Nephron (organoid): ENCODE data around the gene HSD17B14.

Experiments used
- H3K27ac Mint-ChIP-seq, 3 experiments: 2 replicates each; pipeline ENCODE4 v1.8.0; 2020; ENCODE audit warnings: mixed read lengths in 3 of 3, mild to moderate bottlenecking in 2 of 3, moderate library complexity in 1 of 3
- H3K27me3 Mint-ChIP-seq: 2 replicates; pipeline ENCODE4 v1.8.0; 2021; ENCODE audit warnings: low read depth, mild to moderate bottlenecking, moderate library complexity, mixed read lengths
- H3K36me3 Mint-ChIP-seq: 2 replicates; pipeline ENCODE4 v1.8.0; 2020; ENCODE audit warnings: low read depth, mixed read lengths
- H3K4me1 Mint-ChIP-seq: 2 replicates; pipeline ENCODE4 v1.8.0; 2020; ENCODE audit warnings: mixed read lengths
- H3K4me3 Mint-ChIP-seq, 3 experiments: 2 replicates each; pipeline ENCODE4 v1.8.0; 2020; ENCODE audit warnings: mild to moderate bottlenecking in 3 of 3, mixed read lengths in 3 of 3, moderate library complexity in 2 of 3
- H3K9me3 Mint-ChIP-seq: 2 replicates; pipeline ENCODE4 v1.8.0; 2020; ENCODE audit warnings: mixed read lengths
- TF ChIP-seq, protein P1 (sequence below), 3 experiments: fragments of 200-600 bp; sonication (generic); IDR thresholded peaks; one replicate each; pipeline ENCODE4 v1.5.0; 2021; ENCODE audit warnings: antibody characterized with exemption in 3 of 3; ENCODE audit not compliant: unreplicated experiment in 3 of 3

The HSD17B14 gene

GRCh38 chr19:48818234-48818820 lies 18.0 kb downstream of the HSD17B14 start:
- H3K4me3 Mint-ChIP-seq: no peak overlapping the region
- no peaks in the 10 kb centered on the region for H3K9me3 Mint-ChIP-seq
- no peaks in the 10 kb centered on the region for H3K27me3 Mint-ChIP-seq
- TF ChIP-seq, protein P1, sequence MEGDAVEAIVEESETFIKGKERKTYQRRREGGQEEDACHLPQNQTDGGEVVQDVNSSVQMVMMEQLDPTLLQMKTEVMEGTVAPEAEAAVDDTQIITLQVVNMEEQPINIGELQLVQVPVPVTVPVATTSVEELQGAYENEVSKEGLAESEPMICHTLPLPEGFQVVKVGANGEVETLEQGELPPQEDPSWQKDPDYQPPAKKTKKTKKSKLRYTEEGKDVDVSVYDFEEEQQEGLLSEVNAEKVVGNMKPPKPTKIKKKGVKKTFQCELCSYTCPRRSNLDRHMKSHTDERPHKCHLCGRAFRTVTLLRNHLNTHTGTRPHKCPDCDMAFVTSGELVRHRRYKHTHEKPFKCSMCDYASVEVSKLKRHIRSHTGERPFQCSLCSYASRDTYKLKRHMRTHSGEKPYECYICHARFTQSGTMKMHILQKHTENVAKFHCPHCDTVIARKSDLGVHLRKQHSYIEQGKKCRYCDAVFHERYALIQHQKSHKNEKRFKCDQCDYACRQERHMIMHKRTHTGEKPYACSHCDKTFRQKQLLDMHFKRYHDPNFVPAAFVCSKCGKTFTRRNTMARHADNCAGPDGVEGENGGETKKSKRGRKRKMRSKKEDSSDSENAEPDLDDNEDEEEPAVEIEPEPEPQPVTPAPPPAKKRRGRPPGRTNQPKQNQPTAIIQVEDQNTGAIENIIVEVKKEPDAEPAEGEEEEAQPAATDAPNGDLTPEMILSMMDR (IDR thresholded peaks at IDR 0.05; ENCODE audit: unreplicated experiment in 3 of 3): no peak
- H3K4me1 Mint-ChIP-seq: peaks cover 13% of the 10 kb centered on the region
- peaks cover 9% of the 10 kb centered on the region for H3K36me3 Mint-ChIP-seq
- H3K27ac Mint-ChIP-seq: no peak overlapping the region

- no peaks in the 10 kb centered on the region for H3K9me3 Mint-ChIP-seq
- H3K27ac Mint-ChIP-seq: no peak overlapping the region
- no peaks in the 10 kb centered on the region for H3K27me3 Mint-ChIP-seq
- peaks cover 9% of the 10 kb centered on the region for H3K36me3 Mint-ChIP-seq
- H3K4me3 Mint-ChIP-seq: no peak overlapping the region
- TF ChIP-seq, protein P1 (IDR thresholded peaks at IDR 0.05; ENCODE audit: unreplicated experiment in 3 of 3): no peak
- peaks cover 14% of the 10 kb centered on the region for H3K4me1 Mint-ChIP-seq
Measured at GRCh38 chr19:48817585-48818124, 18.6 kb downstream of the HSD17B14 start.

GRCh38 chr19:48815870-48816501 lies 20.3 kb downstream of the HSD17B14 start:
- TF ChIP-seq, protein P1 (IDR thresholded peaks at IDR 0.05; ENCODE audit: unreplicated experiment in 3 of 3): no peak
- H3K9me3 Mint-ChIP-seq: no peaks in the 10 kb centered on the region
- H3K4me1 Mint-ChIP-seq: peaks cover 19% of the 10 kb centered on the region
- no peaks in the 10 kb centered on the region for H3K27me3 Mint-ChIP-seq
- H3K36me3 Mint-ChIP-seq: peaks cover 9% of the 10 kb centered on the region
- H3K4me3 Mint-ChIP-seq: peak overlapping the region in 1 of 3 experiments; percentile 40
- peak overlapping the region in 1 of 3 experiments; percentile 10 for H3K27ac Mint-ChIP-seq

DNA sequence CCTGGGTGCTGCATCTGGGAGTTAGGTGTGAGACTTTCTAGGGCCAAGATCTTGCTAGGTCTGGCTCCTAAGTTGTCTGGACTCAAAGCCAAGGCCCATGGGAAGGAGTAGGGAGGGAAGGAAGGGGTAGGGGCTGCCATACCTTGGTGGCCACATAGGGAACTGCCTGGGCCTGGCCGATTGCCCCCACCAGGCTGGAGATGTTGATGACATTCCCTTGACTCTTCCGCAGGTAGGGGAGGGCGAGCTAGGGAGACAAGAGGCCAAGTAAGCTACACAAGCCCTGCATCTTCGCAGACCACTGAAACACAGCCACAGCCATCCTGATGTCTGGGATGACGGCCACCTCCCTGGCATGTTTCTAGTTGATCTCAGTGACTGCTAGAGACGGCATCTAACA lies 21.4 kb downstream of the HSD17B14 start:
- H3K4me3 Mint-ChIP-seq: peak overlapping the region in 1 of 3 experiments; percentile 40
- no peaks in the 10 kb centered on the region for H3K27me3 Mint-ChIP-seq
- H3K27ac Mint-ChIP-seq: peak overlapping the region in 1 of 3 experiments; percentile 6
- peaks cover 23% of the 10 kb centered on the region for H3K4me1 Mint-ChIP-seq
- H3K9me3 Mint-ChIP-seq: no peaks in the 10 kb centered on the region
- peaks cover 9% of the 10 kb centered on the region for H3K36me3 Mint-ChIP-seq
- TF ChIP-seq, protein P1 (IDR thresholded peaks at IDR 0.05; ENCODE audit: unreplicated experiment in 3 of 3): no peak

DNA sequence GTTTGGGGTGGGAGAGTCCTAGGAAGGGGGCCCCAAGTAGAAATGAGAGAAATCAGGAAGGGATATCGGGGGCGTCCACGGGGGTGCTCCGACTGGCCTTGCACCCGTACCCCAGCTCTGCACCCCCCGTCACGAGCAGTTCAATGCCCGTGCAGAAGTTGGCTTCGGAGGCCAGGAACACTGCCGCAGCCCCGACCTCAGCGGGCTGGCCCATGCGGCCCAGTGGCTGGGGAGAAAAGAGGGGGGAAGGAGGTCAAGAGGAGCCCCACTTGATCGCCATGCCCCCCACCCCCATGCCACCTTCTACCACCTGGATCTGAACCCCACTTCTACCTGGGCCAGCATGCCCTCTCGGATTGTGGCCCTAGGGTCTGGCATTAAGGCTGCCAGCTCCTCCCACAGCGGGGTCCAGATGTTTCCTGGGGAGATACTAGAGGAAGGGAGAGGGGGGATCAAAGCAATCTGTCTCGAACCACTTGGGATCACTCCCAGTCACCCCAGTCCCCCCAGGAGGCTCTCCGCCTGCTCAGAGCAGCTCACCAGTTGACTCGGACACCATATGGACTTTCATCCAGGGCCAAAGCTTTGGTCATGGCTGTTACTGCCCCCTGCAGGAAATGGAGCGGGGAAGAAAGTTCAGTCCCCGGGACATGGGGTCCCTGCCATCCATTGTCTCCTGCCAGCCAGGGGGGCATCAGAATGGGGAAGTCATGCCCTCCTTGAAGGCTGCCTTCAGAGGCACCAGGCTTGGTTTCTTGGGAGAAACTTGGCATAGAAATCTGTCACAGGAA lies 23.0 kb downstream of the HSD17B14 start:
- Mint-ChIP-seq H3K27me3 (no peaks in the 10 kb centered on the region), H3K9me3 (no peaks in the 10 kb centered on the region), H3K4me1 (peaks cover 22% of the 10 kb centered on the region), H3K27ac (peak overlapping the region in 2 of 3 experiments; percentile 49 to 96), H3K36me3 (peaks cover 4% of the 10 kb centered on the region), H3K4me3 (peak overlapping the region; percentile 84 to 90 (median 89))
- TF ChIP-seq, protein P1 (IDR thresholded peaks at IDR 0.05; ENCODE audit: unreplicated experiment in 3 of 3): peak in 1 of 3 experiments; percentile 25
